ENCODE measurements around the gene C11orf98. TPM values are rescaled to one million over a fixed set of nuclear protein-coding genes. Genes with fewer than 3 reads are reported as not detected.
A peak's percentile ranks its signal among the peaks of the same experiment; 100 is the strongest.

Gene C11orf98
- total and polyA plus RNA-seq, 2 of the 13 experiments (the other 11 are each of a cell fraction or from before 2014, with no cell fraction given), result 30.4 to 91.8 TPM

DNA sequence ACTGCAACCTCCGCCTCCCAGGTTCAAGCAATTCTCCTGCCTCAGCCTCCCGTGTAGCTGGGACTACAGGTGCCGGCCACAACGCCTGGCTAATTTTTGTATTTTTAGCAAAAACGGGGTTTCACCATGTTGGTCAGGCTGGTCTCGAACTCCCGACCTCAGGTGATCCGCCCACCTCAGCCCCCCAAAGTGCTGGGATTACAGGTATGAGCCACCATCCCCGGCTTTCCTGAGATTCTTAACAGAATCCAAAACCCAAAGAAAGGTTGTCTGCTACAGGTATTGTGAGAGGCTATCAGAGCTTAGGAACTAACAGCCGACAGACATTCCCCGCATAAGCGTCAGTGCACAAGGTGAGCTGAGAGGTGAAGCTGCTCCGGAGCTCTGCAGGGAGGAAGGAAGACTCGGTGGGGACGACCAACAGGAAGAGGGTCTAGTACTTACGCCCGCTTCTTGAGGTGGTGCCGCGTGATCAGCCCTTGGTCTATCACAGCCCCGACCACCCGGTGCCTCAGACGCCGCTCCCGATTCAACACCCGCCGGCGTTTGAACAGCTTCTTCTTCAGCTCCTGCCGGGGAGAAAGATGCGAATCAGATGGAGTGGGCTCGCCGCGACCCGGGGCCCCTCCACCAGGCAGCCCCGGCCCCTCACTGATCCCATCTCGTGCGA lies 470 bp downstream of the C11orf98 start (continued):
- TF ChIP-seq, protein P1, sequence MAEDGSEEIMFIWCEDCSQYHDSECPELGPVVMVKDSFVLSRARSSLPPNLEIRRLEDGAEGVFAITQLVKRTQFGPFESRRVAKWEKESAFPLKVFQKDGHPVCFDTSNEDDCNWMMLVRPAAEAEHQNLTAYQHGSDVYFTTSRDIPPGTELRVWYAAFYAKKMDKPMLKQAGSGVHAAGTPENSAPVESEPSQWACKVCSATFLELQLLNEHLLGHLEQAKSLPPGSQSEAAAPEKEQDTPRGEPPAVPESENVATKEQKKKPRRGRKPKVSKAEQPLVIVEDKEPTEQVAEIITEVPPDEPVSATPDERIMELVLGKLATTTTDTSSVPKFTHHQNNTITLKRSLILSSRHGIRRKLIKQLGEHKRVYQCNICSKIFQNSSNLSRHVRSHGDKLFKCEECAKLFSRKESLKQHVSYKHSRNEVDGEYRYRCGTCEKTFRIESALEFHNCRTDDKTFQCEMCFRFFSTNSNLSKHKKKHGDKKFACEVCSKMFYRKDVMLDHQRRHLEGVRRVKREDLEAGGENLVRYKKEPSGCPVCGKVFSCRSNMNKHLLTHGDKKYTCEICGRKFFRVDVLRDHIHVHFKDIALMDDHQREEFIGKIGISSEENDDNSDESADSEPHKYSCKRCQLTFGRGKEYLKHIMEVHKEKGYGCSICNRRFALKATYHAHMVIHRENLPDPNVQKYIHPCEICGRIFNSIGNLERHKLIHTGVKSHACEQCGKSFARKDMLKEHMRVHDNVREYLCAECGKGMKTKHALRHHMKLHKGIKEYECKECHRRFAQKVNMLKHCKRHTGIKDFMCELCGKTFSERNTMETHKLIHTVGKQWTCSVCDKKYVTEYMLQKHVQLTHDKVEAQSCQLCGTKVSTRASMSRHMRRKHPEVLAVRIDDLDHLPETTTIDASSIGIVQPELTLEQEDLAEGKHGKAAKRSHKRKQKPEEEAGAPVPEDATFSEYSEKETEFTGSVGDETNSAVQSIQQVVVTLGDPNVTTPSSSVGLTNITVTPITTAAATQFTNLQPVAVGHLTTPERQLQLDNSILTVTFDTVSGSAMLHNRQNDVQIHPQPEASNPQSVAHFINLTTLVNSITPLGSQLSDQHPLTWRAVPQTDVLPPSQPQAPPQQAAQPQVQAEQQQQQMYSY (CRISPR knock-in tag; IDR thresholded peaks at IDR 0.05), result no peak; the same call in 1 of the 2 replicates
- TF ChIP-seq ZFP36L1 (CRISPR knock-in tag; IDR thresholded peaks at IDR 0.05) (no peak), SYNCRIP (IDR thresholded peaks at IDR 0.05; ENCODE audit: insufficient read depth, low read depth, low read length) (no peak), ZNF589 (CRISPR knock-in tag; conservative IDR thresholded peaks at IDR 0.05) (no peak), TAF1 (CRISPR knock-in tag; IDR thresholded peaks at IDR 0.05) (no peak), ZSCAN22 (CRISPR knock-in tag; IDR thresholded peaks at IDR 0.05) (no peak), HOXA3 (CRISPR knock-in tag; IDR thresholded peaks at IDR 0.05) (no peak), TSC22D2 (CRISPR knock-in tag; IDR thresholded peaks at IDR 0.05; ENCODE audit: borderline replicate concordance) (0 out of 2 replicates have a peak, but pooled peaks have one; percentile 4), ZNF232 (CRISPR knock-in tag; IDR thresholded peaks at IDR 0.05; ENCODE audit: borderline replicate concordance) (no peak; the same call in 1 of the 2 replicates), SRF (IDR thresholded peaks at IDR 0.05; ENCODE audit: low read depth, low read length) (no peak), ZNF121 (CRISPR knock-in tag; IDR thresholded peaks at IDR 0.05) (0 out of 2 replicates have a peak, but pooled peaks have one; percentile 19), ZMYM3 (CRISPR knock-in tag; IDR thresholded peaks at IDR 0.05) (peak; percentile 73), LCORL (IDR thresholded peaks at IDR 0.05) (no peak), LCORL (CRISPR knock-in tag; IDR thresholded peaks at IDR 0.05) (0 out of 2 replicates have a peak, but pooled peaks have one; percentile 19), PHF20 (CRISPR knock-in tag; IDR thresholded peaks at IDR 0.05) (no peak), HMG20A (CRISPR knock-in tag; IDR thresholded peaks at IDR 0.05; ENCODE audit: borderline replicate concordance) (no peak), ZFP90 (CRISPR knock-in tag; IDR thresholded peaks at IDR 0.05; ENCODE audit: borderline replicate concordance) (peak; percentile 20; the same call in 1 of the 2 replicates)
- TF ChIP-seq, protein P2, sequence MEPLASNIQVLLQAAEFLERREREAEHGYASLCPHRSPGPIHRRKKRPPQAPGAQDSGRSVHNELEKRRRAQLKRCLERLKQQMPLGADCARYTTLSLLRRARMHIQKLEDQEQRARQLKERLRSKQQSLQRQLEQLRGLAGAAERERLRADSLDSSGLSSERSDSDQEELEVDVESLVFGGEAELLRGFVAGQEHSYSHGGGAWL (CRISPR knock-in tag; IDR thresholded peaks at IDR 0.05), result 0 out of 2 replicates have a peak, but pooled peaks have one; percentile 75
- TF ChIP-seq, protein P3, sequence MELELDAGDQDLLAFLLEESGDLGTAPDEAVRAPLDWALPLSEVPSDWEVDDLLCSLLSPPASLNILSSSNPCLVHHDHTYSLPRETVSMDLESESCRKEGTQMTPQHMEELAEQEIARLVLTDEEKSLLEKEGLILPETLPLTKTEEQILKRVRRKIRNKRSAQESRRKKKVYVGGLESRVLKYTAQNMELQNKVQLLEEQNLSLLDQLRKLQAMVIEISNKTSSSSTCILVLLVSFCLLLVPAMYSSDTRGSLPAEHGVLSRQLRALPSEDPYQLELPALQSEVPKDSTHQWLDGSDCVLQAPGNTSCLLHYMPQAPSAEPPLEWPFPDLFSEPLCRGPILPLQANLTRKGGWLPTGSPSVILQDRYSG (CRISPR knock-in tag; IDR thresholded peaks at IDR 0.05), result no peak
- TF ChIP-seq, protein P4, sequence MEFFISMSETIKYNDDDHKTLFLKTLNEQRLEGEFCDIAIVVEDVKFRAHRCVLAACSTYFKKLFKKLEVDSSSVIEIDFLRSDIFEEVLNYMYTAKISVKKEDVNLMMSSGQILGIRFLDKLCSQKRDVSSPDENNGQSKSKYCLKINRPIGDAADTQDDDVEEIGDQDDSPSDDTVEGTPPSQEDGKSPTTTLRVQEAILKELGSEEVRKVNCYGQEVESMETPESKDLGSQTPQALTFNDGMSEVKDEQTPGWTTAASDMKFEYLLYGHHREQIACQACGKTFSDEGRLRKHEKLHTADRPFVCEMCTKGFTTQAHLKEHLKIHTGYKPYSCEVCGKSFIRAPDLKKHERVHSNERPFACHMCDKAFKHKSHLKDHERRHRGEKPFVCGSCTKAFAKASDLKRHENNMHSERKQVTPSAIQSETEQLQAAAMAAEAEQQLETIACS (CRISPR knock-in tag; IDR thresholded peaks at IDR 0.05), result no peak
- TF ChIP-seq, protein P5, sequence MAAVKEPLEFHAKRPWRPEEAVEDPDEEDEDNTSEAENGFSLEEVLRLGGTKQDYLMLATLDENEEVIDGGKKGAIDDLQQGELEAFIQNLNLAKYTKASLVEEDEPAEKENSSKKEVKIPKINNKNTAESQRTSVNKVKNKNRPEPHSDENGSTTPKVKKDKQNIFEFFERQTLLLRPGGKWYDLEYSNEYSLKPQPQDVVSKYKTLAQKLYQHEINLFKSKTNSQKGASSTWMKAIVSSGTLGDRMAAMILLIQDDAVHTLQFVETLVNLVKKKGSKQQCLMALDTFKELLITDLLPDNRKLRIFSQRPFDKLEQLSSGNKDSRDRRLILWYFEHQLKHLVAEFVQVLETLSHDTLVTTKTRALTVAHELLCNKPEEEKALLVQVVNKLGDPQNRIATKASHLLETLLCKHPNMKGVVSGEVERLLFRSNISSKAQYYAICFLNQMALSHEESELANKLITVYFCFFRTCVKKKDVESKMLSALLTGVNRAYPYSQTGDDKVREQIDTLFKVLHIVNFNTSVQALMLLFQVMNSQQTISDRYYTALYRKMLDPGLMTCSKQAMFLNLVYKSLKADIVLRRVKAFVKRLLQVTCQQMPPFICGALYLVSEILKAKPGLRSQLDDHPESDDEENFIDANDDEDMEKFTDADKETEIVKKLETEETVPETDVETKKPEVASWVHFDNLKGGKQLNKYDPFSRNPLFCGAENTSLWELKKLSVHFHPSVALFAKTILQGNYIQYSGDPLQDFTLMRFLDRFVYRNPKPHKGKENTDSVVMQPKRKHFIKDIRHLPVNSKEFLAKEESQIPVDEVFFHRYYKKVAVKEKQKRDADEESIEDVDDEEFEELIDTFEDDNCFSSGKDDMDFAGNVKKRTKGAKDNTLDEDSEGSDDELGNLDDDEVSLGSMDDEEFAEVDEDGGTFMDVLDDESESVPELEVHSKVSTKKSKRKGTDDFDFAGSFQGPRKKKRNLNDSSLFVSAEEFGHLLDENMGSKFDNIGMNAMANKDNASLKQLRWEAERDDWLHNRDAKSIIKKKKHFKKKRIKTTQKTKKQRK (IDR thresholded peaks at IDR 0.05; ENCODE audit: low read length), result no peak

Data from HepG2 (cell line).